Testis (tissue), 2 donors: ENCODE results near the gene OSBPL9.

Source experiments
- CTCF ChIP-seq, 3 experiments: fragments of 450-650 bp in 2 of 3; fragments of 200-600 bp in 1 of 3; sonication (generic) in 1 of 3; IDR thresholded peaks; one replicate each; pipeline ENCODE4 v1.5.1; 2016 to 2019; ENCODE audit warnings: antibody characterized with exemption in 3 of 3, mild to moderate bottlenecking in 2 of 3, moderate library complexity in 1 of 3
- POLR2A ChIP-seq: fragments of 450-650 bp; IDR thresholded peaks from one replicate; pipeline ENCODE4 v1.6.1; 2017; ENCODE audit warnings: antibody characterized with exemption, mild to moderate bottlenecking, moderate library complexity

GRCh38 chr1:51652599-51652998 is 35.7 kb downstream of the OSBPL9 start:
- TF ChIP-seq POLR2A (no peak), CTCF (IDR thresholded peaks at IDR 0.05) (no peak)
